Vagina (tissue), 2 donors: ENCODE data around the gene PON2. TPM values are rescaled to one million over a fixed set of nuclear protein-coding genes. Genes with fewer than 3 reads are reported as not detected.

ENCODE experiments used
- DNase-seq, 2 donors: peaks; one replicate each; pipeline ENCODE4 v3.0.0-alpha.2; 2017; ENCODE audit errors: extremely low spot score in 2 of 2
- H3K27ac ChIP-seq: fragments of 200-600 bp; sonication (generic); one replicate; pipeline ENCODE4 v1.5.1; 2019
- H3K27me3 ChIP-seq: fragments of 200-600 bp; sonication (generic); one replicate; pipeline ENCODE4 v1.5.1; 2019
- H3K36me3 ChIP-seq, 2 donors: fragments of 200-600 bp; sonication (generic); one replicate each; pipeline ENCODE4 v1.5.1; 2017 to 2019
- H3K4me1 ChIP-seq: fragments of 200-600 bp; sonication (generic); one replicate; pipeline ENCODE4 v1.5.1; 2019
- H3K4me3 ChIP-seq, 2 donors: fragments of 200-600 bp; sonication (generic); 1 replicate in 1 of 2; 2 replicates in 1 of 2; pipeline ENCODE4 v1.5.1; 2016 to 2019
- H3K9me3 ChIP-seq: fragments of 200-600 bp; sonication (generic); one replicate; pipeline ENCODE4 v1.5.1; 2019
- CTCF ChIP-seq, 3 experiments: fragments of 450-650 bp in 2 of 3; fragments of 200-600 bp in 1 of 3; sonication (generic) in 1 of 3; IDR thresholded peaks; one replicate each; pipeline ENCODE4 v1.5.1; 2017 to 2019; ENCODE audit warnings: antibody characterized with exemption in 3 of 3, mild to moderate bottlenecking in 2 of 3, moderate library complexity in 2 of 3
- POLR2A ChIP-seq, 2 donors: fragments of 450-650 bp; IDR thresholded peaks; one replicate each; pipeline ENCODE4 v1.6.1; 2017; ENCODE audit warnings: antibody characterized with exemption in 2 of 2, mild to moderate bottlenecking in 2 of 2, moderate library complexity in 2 of 2
- POLR2AphosphoS5 ChIP-seq, 2 donors: sonication (generic); formaldehyde crosslinking; IDR thresholded peaks; one replicate each; pipeline ENCODE4 v1.9.0; 2017; ENCODE audit warnings: antibody characterized with exemption in 2 of 2, mild to moderate bottlenecking in 2 of 2, low read depth in 1 of 2; ENCODE audit not compliant: insufficient read depth in 1 of 2
- intact Hi-C: fragments of 100-400 bp; cut with DNase I; formaldehyde crosslinking; loops from one replicate; pipeline ENCODE4 v1.15.1; 2023
- total RNA-seq: library from RNA; depleted of rRNA; stranded (reverse); fragments of >200 nt; gene quantifications from one replicate; pipeline ENCODE4 v1.2.3, GENCODE V29; 2016

The PON2 gene
- total RNA-seq, 1 donor from 2014 or later = 77.3 TPM

GRCh38 chr7:95441042-95441823, 6.4 kb upstream of the PON2 start:
- Histone ChIP-seq H3K36me3 (no peaks in the 10 kb centered on the region), H3K4me3 (no peak overlapping the region), H3K27ac (no peak overlapping the region), H3K9me3 (no peaks in the 10 kb centered on the region), H3K27me3 (no peaks in the 10 kb centered on the region), H3K4me1 (no peaks in the 10 kb centered on the region)
- intact Hi-C loops = no loop called here
- TF ChIP-seq CTCF (IDR thresholded peaks at IDR 0.05) (no peak), POLR2AphosphoS5 (IDR thresholded peaks at IDR 0.05; ENCODE audit: insufficient read depth in 1 of 2, low read depth in 1 of 2) (no peak), POLR2A (IDR thresholded peaks at IDR 0.05) (no peak)
- no peak for DNase-seq

- DNase-seq = no peak
- Histone ChIP-seq H3K27me3 (no peaks in the 10 kb centered on the region), H3K4me3 (no peak overlapping the region), H3K4me1 (no peaks in the 10 kb centered on the region), H3K9me3 (no peaks in the 10 kb centered on the region), H3K36me3 (no peaks in the 10 kb centered on the region), H3K27ac (no peak overlapping the region)
- TF ChIP-seq POLR2AphosphoS5 (IDR thresholded peaks at IDR 0.05; ENCODE audit: insufficient read depth in 1 of 2, low read depth in 1 of 2) = no peak
- no peak for TF ChIP-seq CTCF (IDR thresholded peaks at IDR 0.05)
- no peak for TF ChIP-seq POLR2A (IDR thresholded peaks at IDR 0.05)
- intact Hi-C loops = no loop called here
Observed at GRCh38 chr7:95440394-95441038, 5.7 kb upstream of the PON2 start.

- TF ChIP-seq POLR2AphosphoS5 (IDR thresholded peaks at IDR 0.05; ENCODE audit: insufficient read depth in 1 of 2, low read depth in 1 of 2) (no peak), CTCF (IDR thresholded peaks at IDR 0.05) (no peak), POLR2A (IDR thresholded peaks at IDR 0.05) (no peak)
- no peaks in the 10 kb centered on the region for H3K4me1 ChIP-seq
- intact Hi-C loops = no loop called here
Observed at GRCh38 chr7:95436407-95436806, 1.6 kb upstream of the PON2 start.

GRCh38 chr7:95435422-95435780, 573 bp upstream of the PON2 start:
- TF ChIP-seq CTCF (IDR thresholded peaks at IDR 0.05) (no peak), POLR2AphosphoS5 (IDR thresholded peaks at IDR 0.05; ENCODE audit: insufficient read depth in 1 of 2, low read depth in 1 of 2) (no peak), POLR2A (IDR thresholded peaks at IDR 0.05) (no peak)
- no peaks in the 10 kb centered on the region for H3K27me3 ChIP-seq
- DNase-seq = no peak

More at GRCh38 chr7:95436407-95436806, 1.6 kb upstream of the PON2 start:
- Histone ChIP-seq H3K36me3 (no peaks in the 10 kb centered on the region), H3K27me3 (no peaks in the 10 kb centered on the region), H3K4me3 (no peak overlapping the region), H3K9me3 (no peaks in the 10 kb centered on the region), H3K27ac (no peak overlapping the region)
- no peak for DNase-seq

More at GRCh38 chr7:95435422-95435780, 573 bp upstream of the PON2 start:
- H3K4me1 ChIP-seq = no peaks in the 10 kb centered on the region
- intact Hi-C loops = no loop called here
- no peaks in the 10 kb centered on the region for H3K36me3 ChIP-seq
- H3K9me3 ChIP-seq = no peaks in the 10 kb centered on the region
- peak overlapping the region; percentile 92 for H3K27ac ChIP-seq
- H3K4me3 ChIP-seq = peak overlapping the region; percentile 68 to 92
